Duodenal mucosa (tissue), 2 donors: Measurements from ENCODE around the gene SYCE1L.
"Not testable (repeated sequence)": the region's sequence is repeated elsewhere in the genome, so short reads cannot be mapped to it uniquely, and the experiment has no call there.

Experiments used
- H3K27ac ChIP-seq: one replicate; pipeline ENCODE4 v1.7.0; 2013; ENCODE audit warnings: low read depth, low read length
- H3K27me3 ChIP-seq, 2 donors: one replicate each; pipeline ENCODE4 v1.7.0; 2013; ENCODE audit warnings: low read length in 2 of 2, control low read depth in 1 of 2; ENCODE audit not compliant: insufficient read depth in 2 of 2, control insufficient read depth in 1 of 2
- H3K36me3 ChIP-seq, 2 donors: one replicate each; pipeline ENCODE4 v1.7.0; 2013; ENCODE audit warnings: low read length in 2 of 2, control low read depth in 1 of 2; ENCODE audit not compliant: insufficient read depth in 2 of 2, control insufficient read depth in 1 of 2
- H3K4me1 ChIP-seq, 2 donors: one replicate each; pipeline ENCODE4 v1.7.0; 2013; ENCODE audit warnings: low read length in 2 of 2, control low read depth in 1 of 2; ENCODE audit not compliant: insufficient read depth in 2 of 2, control insufficient read depth in 1 of 2
- H3K4me3 ChIP-seq, 2 donors: one replicate each; pipeline ENCODE4 v1.7.0; 2013; ENCODE audit warnings: low read length in 2 of 2, low read depth in 1 of 2
- H3K9ac ChIP-seq, 2 donors: one replicate each; pipeline ENCODE4 v1.7.0; 2013; ENCODE audit warnings: low read length in 2 of 2, low read depth in 1 of 2
- H3K9me3 ChIP-seq, 2 donors: one replicate each; pipeline ENCODE4 v1.7.0; 2013; ENCODE audit warnings: low read length in 2 of 2, control low read depth in 1 of 2; ENCODE audit not compliant: control insufficient read depth in 1 of 2

Gene SYCE1L

DNA sequence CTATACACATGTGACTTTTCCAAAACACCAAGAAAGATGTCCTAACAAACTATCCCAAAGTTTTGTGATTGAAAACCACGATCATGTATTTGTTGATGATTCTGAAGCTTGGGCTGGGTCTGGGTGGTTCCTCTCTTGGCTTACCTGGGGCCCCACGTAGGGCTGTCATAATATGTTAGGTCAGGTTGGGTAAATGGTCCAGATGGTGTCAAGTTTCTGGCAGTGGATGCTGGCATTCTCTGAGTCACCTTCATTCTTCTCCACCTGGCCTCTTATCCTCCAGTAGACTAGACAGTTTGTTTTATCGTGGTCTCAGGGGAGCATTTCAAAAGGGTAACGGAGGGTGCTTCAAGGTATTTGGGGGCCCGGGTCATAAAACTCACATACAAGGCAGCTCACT, 39.4 kb downstream of the SYCE1L start:
- Histone ChIP-seq H3K4me1 (no peaks in the 10 kb centered on the region), H3K27me3 (peaks cover 0 to 7% of the 10 kb centered on the region in 2 donors), H3K27ac (no peak overlapping the region), H3K36me3 (no peaks in the 10 kb centered on the region), H3K9me3 (no peaks in the 10 kb centered on the region), H3K4me3 (no peak overlapping the region), H3K9ac (no peak overlapping the region)

DNA sequence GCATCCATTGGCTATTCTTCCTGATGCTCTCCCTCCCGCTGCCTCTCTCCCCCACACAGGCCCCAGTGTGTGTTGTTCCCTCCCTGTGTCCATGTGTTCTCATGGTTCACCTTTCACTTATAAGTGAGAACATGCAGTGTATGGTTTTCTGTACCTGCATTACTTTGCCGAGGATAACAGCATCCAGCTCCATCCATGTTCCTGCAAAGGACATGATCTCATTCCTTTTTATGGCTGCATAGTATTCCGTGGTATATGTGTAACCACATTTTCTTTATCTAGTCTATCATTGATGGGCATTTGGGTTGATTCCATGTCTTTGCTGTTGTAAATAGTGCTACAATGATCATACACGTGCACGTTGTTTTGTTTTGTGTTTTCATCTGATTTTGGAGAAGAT, 43.3 kb downstream of the SYCE1L start:
- H3K27ac ChIP-seq, H3K4me3 ChIP-seq, H3K4me1 ChIP-seq, H3K36me3 ChIP-seq, H3K27me3 ChIP-seq, H3K9me3 ChIP-seq, H3K9ac ChIP-seq: not testable (repeated sequence)

DNA sequence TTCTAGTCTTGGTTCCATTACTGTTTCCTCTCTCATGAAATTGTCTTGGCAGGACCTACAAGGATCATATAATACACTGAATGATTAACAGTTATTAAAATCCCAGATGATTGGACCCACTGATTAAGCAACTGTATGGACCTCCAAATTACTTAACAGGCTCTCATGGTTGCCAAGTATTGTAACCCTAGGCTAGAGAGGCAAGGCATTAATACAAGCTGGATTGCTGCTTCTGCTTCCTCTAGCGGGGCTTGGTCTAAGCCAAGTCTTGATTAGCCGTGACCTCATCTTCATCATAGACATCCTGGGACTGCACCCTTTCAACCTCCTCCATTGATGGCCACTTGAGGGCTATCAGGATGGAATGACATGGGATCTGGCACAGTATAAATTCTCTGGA, 46.9 kb downstream of the SYCE1L start:
- H3K9me3 ChIP-seq: no peaks in the 10 kb centered on the region
- H3K36me3 ChIP-seq: no peaks in the 10 kb centered on the region
- no peak overlapping the region for H3K27ac ChIP-seq

DNA sequence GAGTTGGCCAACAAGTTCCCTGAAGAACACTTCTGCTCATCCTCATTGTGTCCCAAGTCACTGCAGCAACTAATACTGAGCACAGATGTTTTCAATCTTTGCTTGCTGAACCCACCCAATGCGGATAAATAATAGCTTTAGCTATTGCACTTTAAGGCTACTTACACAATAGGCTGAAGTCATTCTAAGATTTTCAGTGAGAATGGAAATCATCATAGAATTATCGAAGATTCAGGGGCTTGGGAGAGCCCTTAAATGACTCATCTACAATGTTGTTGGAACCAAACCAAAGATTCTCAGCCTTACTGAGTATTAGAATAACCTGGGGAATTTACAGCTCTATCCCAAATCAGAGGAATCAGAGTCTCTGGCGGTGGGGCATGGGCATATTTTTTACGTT, 51.2 kb downstream of the SYCE1L start:
- Histone ChIP-seq H3K36me3 (no peaks in the 10 kb centered on the region), H3K27ac (no peak overlapping the region), H3K4me3 (no peak overlapping the region), H3K4me1 (no peaks in the 10 kb centered on the region), H3K27me3 (no peaks in the 10 kb centered on the region), H3K9ac (no peak overlapping the region), H3K9me3 (no peaks in the 10 kb centered on the region)

More for the DNA sequence above, 46.9 kb downstream of the SYCE1L start:
- no peak overlapping the region for H3K4me3 ChIP-seq
- H3K27me3 ChIP-seq: no peaks in the 10 kb centered on the region
- H3K9ac ChIP-seq: no peak overlapping the region
- no peaks in the 10 kb centered on the region for H3K4me1 ChIP-seq
